G401 (cell line): ENCODE measurements around the gene ILKAP. TPM values are rescaled to one million over a fixed set of nuclear protein-coding genes. Genes with fewer than 3 reads are reported as not detected.

Experiments used
- DNase-seq: peaks from one replicate; pipeline ENCODE4 v3.0.0-alpha.2; 2015; ENCODE audit warnings: low spot score
- in situ Hi-C: cut with HindIII; loops from 2 replicates; pipeline ENCODE4 v1.10.0; 2016; ENCODE audit warnings: low sequenced_read_pairs, mixed read lengths
- total RNA-seq: library from RNA; depleted of rRNA; stranded (reverse); fragments of >200 nt; shearing (Covaris generic); gene quantifications from 2 replicates; pipeline ENCODE4 v1.2.3, GENCODE V29; 2014

Gene ILKAP
- total RNA-seq, 1 experiment from 2014 or later: 65.1 TPM

DNA sequence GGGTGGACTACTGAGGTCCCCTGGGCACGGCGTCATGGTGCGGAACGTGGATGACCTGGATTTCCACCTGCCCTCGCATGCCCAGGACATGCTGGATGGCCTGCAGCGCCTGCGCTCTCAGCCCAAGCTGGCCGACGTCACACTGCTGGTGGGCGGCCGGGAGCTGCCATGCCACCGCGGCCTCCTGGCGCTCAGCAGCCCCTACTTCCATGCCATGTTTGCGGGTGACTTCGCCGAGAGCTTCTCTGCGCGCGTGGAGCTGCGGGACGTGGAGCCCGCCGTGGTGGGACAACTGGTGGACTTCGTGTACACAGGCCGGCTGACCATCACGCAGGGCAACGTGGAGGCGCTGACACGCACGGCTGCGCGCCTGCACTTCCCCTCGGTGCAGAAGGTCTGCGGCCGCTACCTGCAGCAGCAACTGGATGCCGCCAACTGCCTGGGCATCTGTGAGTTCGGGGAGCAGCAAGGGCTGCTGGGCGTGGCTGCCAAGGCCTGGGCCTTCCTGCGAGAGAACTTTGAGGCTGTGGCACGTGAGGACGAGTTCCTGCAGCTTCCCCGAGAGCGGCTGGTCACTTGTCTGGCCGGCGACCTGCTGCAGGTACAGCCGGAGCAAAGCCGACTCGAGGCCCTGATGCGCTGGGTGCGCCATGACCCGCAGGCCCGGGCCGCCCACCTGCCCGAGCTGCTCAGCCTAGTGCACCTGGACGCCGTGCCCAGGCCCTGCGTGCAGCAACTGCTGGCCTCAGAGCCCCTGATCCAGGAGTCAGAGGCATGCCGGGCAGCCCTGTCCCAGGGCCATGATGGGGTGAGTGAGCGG is 62.6 kb downstream of the ILKAP start:
- in situ Hi-C loops: no loop called here
- no peak for DNase-seq

DNA sequence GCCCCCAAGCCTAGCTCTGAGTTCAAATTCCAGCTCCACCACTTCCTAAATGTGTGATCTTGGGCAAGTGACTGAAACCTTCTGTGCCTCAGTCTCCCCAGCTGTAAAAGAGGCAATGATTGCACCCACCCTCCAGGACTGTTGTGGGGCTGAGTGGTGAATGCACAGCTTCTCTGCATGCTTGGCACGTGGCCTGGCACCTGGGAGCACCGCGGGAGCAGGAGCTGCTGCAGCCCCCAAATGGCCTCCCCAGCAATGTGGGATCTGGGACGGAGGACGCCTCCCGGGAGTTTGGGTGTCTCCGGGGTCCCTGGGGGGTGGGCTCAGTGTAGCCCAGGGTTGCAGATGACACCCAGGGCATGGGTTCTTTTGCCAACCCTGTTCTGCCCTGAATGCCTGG is 63.5 kb downstream of the ILKAP start:
- DNase-seq: no peak
- in situ Hi-C loops: no loop called here

DNA sequence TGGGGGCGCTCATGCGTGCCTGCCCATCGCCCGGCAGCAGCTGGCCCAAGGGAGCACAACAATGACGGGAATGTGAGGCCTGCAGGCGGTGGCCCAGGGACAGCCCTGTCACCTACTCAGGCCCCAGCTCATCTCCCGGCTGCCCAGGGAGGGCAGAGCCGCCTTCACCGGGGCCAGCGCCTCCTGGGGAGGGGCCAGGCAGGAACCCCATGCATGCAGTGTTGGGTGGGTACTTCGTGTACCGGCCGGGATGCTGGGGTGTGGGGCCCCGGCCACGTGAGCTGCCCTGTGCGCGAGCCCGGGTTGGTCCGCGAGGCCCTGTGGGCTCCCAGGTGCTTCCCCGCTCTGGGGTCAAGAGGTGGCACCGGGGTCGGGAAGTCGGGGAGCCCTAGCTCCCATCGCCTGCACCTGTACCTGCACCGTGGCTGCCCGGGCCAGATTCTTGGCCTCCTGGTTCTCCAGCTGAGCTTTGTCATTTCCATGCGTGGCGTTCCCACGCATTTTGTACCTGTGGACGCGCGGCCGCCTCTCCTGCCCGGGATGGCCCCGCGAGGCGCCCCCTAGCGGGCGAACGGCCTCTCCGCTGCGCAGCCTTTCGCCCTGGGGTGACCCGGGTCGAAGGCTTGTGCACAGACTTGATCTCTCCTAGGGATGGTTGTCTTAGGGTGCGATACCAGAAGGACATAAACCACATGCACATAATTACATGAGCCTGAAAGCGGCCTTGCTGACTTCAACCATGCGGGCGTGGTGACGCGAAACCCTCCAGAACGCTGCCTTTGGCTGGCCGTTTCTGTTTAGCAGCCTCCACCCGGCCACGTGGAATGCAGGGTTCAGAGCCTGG is 64.1 kb downstream of the ILKAP start:
- in situ Hi-C loops: no loop called here
- DNase-seq: no peak

DNA sequence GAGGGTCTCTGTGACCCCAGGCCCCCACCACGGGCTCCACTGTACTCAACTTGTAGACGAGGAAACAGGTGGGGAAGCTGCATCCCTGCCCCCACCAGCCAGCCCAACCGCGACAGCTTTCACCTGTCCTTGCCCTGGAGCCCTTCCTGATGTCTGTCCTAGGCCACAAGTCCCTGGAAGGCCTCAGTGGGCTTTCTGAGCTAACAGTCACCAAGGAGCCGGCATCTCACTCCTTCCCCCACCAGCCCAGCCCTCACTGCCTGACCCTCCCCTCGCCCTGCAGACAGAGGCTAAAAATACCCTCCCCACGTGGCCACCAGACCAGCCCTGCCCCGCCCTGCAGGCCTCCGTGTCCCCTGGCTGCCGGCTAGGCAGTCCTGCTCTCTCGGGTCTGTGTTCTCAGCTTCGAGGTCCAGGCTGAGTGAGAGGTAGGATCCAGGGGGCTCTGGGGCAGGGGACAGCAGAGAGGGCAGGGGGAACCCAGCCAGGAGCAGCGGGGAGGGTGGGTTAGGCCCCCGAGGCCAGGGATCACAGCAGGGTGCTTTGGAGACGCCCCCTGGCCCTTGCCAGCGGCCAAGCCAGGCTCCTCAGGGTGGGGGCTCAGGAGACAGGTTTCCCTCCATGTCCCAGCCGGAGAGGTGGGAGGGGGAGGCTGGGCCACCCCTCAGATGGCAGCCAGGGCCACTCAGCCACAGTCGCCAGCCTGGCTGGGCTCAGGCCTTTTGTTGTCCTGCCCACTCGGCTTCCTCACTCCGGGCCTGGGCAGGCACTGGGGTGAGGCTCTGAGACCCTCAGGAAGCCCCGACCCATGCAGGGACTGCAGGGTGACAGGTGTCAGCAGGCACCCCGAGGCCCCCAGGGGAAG is 64.9 kb downstream of the ILKAP start, which contains the start of gene KLHL30:
Gene KLHL30 (plus strand): TSS at position 338 of the 865 bp plus-strand sequence. CDS start 2,087 bp downstream, outside the sequence.
- no peak for DNase-seq
- in situ Hi-C loops: no loop called here

DNA sequence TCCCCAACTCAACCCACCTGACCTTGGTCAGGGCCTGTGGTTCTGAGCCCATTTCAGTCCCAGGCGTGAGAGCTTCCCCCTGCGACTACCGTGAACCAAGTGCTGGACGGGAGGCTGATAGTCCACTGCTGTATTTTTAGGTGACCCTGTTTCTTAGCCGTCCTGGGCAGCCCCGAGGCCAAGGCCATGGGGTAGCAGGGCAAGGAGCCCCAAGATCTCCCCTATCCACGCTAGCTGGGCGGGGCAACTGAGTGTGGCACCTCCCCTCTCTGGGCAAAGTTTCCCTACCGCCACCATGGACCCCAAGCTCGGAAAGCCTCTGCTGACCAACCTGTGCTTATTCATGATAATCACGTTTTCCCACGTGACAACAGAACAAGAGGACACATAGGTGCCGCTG is 65.6 kb downstream of the ILKAP start:
- in situ Hi-C loops: no loop called here
- DNase-seq: no peak

DNA sequence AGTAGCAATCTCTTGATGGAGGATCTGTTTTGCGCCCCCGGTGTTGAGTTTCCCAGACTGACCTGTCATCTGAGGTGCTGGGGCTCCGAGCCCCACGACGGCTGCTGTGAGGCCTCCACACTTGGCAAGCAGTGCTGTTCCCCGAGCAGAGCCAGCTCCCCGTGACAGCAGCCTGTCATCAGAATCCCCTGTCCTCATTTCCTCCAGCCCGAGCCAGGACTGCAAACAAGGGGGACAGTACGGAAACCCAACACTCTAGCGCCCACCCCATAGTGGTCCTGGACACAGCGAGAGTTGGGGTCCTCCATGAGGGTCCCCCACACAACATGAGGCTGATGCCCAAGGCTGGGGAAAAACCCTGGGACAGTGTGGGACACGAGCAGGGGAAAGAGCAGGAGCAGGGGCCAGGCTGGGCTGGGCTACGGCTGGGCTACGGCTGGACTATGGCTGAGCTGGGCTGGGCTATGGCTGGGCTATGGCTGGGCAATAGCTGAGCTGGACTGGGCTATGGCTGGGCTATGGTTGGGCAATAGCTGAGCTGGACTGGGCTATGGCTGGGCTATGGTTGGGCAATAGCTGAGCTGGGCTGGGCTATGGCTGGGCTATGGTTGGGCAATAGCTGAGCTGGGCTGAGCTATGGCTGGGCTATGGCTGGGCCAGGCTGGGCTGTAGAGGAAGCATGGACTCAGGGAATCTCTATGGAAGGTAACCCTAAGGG is 66.5 kb downstream of the ILKAP start:
- in situ Hi-C loops: no loop called here
- no peak for DNase-seq

DNA sequence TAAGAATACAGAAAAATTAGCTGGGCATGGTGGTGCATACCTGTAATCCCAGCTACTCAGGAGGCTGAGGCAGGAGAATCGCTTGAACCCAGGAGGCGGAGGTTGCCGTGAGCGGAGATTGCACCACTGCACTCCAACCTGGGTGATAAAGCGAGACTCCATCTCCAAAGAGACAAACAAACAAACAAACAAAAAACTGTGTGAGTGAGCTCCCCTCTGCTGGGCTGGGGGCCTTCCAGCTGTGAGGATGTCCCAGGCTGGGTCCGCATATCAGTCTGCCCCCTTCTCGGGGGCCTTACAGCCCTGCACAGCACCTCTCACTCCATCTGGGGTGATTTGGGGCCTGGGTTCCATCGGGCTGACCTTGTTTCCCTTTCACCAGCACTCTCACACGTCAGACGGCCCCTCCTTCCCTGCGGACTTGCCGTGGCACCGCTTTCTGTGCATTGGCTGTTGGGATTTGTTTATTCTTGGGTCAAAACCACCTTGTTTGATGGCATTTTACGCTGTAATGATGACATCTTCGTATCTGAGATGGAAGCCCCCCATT is 67.8 kb downstream of the ILKAP start:
- in situ Hi-C loops: no loop called here
- no peak for DNase-seq

DNA sequence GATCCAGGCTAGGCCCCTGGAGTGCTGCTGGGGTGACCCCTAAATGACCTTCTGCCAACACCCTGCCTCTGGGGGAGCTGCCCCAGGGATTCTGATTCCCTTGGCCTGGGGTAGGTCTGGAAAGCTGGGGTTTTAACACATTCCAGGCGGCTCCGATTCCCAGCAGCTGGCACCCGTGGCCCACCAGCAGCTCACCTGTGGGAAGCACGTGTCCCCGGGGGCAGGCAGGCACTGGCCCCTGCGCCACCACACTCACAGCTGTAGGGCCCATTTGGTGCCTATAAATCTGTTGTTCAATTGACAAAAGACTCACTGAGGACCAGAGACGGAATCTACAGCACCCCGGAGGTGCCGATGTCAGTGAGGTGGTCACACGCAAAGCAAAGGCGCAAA is 69.1 kb downstream of the ILKAP start:
- in situ Hi-C loops: no loop called here
- DNase-seq: no peak

DNA sequence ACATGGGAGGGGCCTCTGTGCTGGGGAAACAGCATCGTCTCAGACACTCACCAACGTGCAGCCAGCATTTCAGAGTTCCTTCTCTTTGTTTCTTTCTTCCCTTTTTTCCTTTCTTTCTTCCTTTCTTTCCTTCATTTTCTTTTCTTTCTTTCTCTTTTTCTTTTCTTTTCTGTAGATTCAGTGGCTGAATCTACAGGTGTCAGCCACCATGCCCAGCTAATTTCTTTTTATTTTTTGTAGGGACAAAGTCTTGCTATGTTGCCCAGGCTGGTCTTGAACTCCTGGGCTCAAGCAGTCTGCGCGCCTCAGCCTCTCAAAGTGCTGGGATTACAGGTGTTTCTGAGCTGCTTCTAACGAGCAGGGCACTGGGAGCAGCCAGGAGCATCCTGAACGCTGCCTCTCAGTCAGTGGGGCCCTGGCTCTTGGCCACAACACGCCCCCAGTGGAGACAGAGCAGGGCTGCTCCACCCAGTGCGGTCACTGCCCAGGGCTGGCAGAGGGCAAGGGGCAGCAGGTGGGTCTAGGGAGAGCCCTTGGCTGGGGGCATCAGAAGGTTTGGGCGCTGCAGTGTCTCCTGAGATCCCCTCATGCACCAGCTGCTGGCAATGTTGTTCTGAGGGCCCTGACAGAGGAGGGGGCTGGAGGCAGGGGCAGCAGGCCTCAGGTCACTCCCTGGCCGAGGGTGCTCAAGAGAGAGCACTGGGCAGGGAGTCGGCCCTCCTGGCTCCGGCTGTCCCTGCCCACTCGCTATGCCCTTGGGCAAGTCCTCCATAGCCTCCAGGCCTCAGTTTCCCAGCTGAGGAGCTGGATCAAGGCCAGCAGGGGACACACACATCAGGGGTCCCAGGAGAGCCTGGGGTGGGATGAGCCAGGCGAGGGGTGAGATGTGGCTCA is 69.7 kb downstream of the ILKAP start:
- no peak for DNase-seq
- in situ Hi-C loops: no loop called here

DNA sequence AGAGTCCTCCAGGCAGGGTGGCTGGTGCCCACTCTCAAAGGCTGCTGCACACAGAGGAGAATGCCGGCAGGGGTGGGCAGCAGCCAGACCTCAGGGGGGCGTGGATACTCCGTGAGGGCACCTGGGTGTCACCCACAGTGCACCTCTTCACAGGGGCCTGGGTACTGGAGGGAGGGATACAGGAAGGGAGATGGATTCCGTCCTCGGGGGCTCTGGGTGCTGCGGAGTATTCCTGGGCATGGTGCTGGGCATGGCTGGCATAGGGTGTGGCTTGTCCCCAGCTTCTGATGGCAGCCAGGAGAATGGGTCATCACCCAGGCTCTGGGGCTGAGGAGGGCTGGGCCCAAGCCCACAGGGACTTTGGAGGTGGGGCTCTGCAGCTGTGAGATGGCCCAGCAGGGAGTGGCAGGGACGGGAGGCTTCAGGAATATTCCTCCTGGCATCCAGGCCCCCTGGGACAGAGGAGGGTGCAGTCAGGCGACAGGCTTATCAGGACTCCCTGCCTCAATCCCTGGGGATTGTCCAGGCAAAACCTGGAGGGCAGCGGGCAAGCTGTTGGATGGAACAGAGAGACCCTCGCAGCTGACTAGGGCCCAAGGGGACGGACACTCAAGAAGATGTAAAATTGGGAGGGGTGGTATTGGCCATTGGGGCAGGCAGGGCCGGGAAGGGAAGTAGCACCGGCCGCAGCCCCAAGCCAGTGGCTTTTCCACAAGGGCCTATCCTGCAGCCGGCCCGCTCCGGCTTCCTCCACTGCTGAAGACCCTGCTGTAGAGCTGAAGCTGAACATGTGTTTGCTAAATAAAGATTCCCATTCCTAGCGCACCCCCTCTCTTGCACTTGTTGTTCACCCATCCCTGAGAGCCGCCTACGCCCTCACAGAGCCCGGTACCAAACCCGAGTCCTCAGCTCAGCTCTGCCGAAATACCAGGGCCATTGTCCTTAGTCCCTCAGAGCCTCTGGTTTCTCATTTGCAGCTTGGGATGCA is 70.7 kb downstream of the ILKAP start:
- in situ Hi-C loops: no loop called here
- DNase-seq: no peak

DNA sequence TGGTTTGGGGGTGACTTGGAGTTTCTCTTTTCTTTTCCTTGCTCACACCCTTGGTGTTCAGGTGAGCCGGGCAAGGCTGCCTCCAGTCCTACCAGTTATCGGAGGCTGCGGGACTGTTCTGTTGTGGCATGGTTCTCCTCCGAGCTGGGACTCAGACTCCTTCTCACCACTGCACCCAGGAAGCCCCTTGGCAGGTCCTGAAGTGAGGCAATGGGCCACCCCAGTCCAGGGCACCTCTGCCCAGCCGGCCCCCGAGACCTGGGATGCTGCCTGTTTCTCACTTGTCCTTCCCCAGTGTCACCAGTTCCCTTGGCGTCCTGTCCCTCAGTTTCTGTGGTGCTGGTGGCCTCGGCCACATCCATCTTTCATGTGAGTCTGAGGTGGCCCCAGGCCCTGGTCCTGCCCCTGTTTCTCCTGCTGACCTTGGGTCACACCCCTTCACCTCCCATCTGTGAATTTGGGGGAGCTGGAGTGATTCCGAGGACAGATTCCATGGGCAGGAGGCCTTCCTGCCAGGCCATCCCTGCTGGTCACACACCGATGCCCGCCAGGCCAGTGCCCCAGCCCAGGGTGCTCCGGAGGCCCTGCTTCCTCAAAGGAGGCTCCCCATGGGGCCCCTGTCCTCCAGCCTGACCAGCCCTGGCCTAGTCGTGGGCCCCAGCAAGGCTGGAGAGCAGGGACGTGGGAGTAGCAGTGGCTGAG is 71.6 kb downstream of the ILKAP start:
- no peak for DNase-seq
- in situ Hi-C loops: no loop called here

DNA sequence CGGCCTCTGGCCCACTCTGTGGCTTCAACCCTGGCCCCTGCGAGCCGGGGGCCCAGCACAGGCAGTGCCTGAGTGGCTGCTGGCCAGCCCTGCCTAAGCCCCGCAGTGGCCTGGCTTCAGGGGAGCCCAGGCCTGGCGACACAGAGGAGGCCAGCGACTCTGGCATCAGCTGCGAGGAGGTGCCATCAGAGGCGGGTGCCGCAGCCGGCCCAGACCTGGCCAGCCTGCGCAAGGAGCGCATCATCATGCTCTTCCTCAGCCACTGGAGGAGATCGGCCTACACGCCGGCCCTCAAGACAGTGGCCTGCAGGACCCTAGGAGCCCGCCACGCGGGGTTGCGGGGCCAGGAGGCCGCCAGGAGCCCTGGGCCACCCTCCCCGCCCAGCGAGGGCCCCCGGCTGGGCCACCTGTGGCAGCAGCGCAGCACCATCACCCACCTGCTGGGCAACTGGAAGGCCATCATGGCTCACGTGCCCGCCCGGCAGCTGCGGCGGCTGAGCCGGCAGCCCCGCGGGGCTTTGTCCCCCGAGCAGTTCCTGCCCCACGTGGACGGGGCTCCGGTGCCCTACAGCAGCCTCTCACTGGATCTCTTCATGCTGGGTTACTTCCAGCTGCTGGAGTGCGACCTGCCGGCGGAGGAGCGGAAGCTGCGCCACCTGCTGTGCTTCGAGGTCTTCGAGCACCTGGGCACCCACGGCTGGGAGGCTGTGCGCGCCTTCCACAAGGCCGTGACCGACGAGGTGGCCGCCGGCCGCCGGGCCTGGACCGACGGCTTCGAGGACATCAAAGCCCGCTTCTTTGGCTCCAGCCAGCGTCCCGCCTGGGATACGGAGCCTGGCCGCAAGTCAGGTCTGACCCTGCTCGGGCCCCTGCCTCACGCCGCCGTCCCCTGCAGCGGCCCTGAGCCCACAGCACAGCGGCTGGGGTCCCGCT is 72.5 kb downstream of the ILKAP start:
- in situ Hi-C loops: no loop called here

DNA sequence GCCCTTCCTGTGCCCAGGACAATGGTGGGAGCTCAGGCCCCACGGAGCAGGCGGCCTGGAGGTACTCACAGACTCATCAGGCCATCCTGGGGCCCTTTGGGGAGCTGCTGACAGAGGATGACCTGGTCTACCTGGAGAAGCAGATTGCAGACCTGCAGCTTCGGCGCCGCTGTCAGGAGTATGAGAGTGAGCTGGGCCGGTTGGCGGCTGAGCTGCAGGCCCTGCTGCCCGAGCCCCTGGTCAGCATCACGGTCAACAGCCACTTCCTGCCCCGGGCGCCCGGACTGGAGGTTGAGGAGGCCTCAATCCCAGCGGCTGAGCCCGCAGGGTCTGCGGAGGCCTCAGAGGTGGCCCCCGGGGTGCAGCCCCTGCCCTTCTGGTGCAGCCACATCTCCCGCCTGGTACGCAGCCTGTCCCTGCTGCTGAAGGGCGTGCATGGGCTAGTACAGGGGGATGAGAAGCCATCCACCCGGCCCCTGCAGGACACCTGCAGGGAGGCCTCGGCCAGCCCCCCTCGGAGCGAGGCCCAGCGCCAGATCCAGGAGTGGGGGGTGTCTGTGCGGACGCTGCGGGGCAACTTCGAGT is 73.3 kb downstream of the ILKAP start:
- DNase-seq: no peak
- in situ Hi-C loops: no loop called here

More for the DNA sequence above, 72.5 kb downstream of the ILKAP start:
- DNase-seq: no peak

DNA sequence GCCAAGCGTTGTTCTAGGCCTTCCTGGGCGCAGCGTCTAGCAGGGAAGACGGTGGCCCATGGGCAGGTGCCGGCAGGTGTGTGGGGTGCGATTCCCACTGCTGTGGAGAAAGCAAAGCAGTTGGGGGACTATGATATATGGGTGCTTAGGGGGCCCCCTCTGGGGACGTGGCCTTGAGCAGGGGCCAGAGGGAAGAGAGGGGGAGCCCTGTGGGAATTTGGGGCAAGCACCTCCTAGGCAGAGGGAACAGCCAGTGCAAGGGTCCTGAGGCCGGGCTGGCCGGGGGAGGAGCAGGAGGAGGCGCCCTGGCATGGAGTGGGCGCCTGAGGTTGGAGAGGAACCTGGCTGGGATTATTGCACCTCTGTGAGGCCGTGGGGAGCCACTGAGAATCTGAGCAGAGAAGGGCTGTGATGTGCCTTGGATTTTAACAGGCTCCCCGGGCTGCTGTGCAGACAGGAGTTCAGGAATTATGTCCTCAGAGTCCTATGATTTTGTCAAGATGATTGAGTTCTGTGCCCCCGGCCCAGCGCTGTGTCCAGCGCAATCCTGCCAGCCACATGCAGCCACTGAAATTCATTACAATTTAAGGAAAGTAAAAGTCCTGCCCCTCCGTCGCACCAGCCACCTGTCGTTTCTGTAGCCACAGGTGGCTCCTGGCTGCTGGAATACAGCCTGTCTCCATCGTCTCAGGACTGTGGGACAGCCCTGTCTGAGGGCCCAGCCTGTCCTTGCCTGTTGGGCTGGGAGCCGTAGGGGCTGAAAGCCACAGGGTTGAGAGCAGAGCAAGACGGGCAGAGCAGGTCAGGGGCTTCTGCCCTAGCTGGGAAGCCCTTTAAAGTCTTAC is 74.1 kb downstream of the ILKAP start:
- no peak for DNase-seq
- in situ Hi-C loops: no loop called here
